Adipocyte (in vitro differentiated cells): ENCODE measurements around the gene SETD1B.
"Not testable (repeated sequence)": the region's sequence is repeated elsewhere in the genome, so short reads cannot be mapped to it uniquely, and the experiment has no call there.

ENCODE experiments used
- DNase-seq: peaks from one replicate; pipeline ENCODE4 v3.0.0-alpha.2; 2015; ENCODE audit warnings: low read depth
- H3K27me3 ChIP-seq: replicated peaks from 2 replicates; pipeline ENCODE4 v1.7.0; 2013; ENCODE audit warnings: mild to moderate bottlenecking, low read length, moderate library complexity; ENCODE audit not compliant: control insufficient read depth, insufficient read depth
- H3K36me3 ChIP-seq: 2 replicates; pipeline ENCODE4 v1.7.0; 2013; ENCODE audit warnings: low read length, mild to moderate bottlenecking, moderate library complexity; ENCODE audit not compliant: control insufficient read depth, insufficient read depth, severe bottlenecking
- H3K4me1 ChIP-seq: 2 replicates; pipeline ENCODE4 v1.7.0; 2013; ENCODE audit warnings: mild to moderate bottlenecking, low read length, moderate library complexity; ENCODE audit not compliant: control insufficient read depth, insufficient read depth
- H3K4me3 ChIP-seq: 2 replicates; pipeline ENCODE4 v1.7.0; 2013; ENCODE audit warnings: mild to moderate bottlenecking, low read length, moderate library complexity
- H3K9ac ChIP-seq: 2 replicates; pipeline ENCODE4 v1.7.0; 2013; ENCODE audit warnings: mild to moderate bottlenecking, low read length, moderate library complexity
- H3K9me3 ChIP-seq: 2 replicates; pipeline ENCODE4 v1.7.0; 2013; ENCODE audit warnings: mild to moderate bottlenecking, low read length, moderate library complexity; ENCODE audit not compliant: control insufficient read depth

SETD1B gene

GRCh38 chr12:121876080-121876447, 72.3 kb downstream of the SETD1B start:
- H3K4me1 ChIP-seq = peaks cover 12% of the 10 kb centered on the region
- not testable (repeated sequence) for DNase-seq, H3K9ac ChIP-seq, H3K36me3 ChIP-seq, H3K4me3 ChIP-seq, H3K27me3 ChIP-seq, H3K9me3 ChIP-seq
